ENCODE measurements around the gene CDRT4.

The CDRT4 gene

GRCh38 chr17:15479703-15480102, 12.3 kb upstream of the CDRT4 start:
- H3K27me3 ChIP-seq (ENCODE audit: control insufficient read depth in 2 of 2, insufficient read depth in 2 of 2, low read length in 2 of 2) = no peaks in the 10 kb centered on the region
- no peak overlapping the region for H3K27ac ChIP-seq (ENCODE audit: low read depth in 2 of 2, low read length in 2 of 2)
- peaks cover 0 to 5% of the 10 kb centered on the region in 2 donors for H3K36me3 ChIP-seq (ENCODE audit: control insufficient read depth in 2 of 2, insufficient read depth in 2 of 2, low read length in 2 of 2)
- peaks cover 0 to 4% of the 10 kb centered on the region in 2 donors for H3K4me1 ChIP-seq (ENCODE audit: control insufficient read depth in 2 of 2, insufficient read depth in 2 of 2, low read length in 2 of 2)
- no peaks in the 10 kb centered on the region for H3K9me3 ChIP-seq (ENCODE audit: control insufficient read depth in 2 of 2, low read length in 2 of 2)
- H3K9ac ChIP-seq (ENCODE audit: low read depth in 1 of 2, low read length in 2 of 2) = no peak overlapping the region
- no peak overlapping the region for H3K4me3 ChIP-seq (ENCODE audit: low read length in 2 of 2)

GRCh38 chr17:15478845-15479244, 11.4 kb upstream of the CDRT4 start:
- no peaks in the 10 kb centered on the region for H3K9me3 ChIP-seq (ENCODE audit: control insufficient read depth in 2 of 2, low read length in 2 of 2)
- peaks cover 0 to 5% of the 10 kb centered on the region in 2 donors for H3K36me3 ChIP-seq (ENCODE audit: control insufficient read depth in 2 of 2, insufficient read depth in 2 of 2, low read length in 2 of 2)
- H3K4me1 ChIP-seq (ENCODE audit: control insufficient read depth in 2 of 2, insufficient read depth in 2 of 2, low read length in 2 of 2) = peaks cover under 1 to 4% of the 10 kb centered on the region in 2 donors
- no peak overlapping the region for H3K9ac ChIP-seq (ENCODE audit: low read depth in 1 of 2, low read length in 2 of 2)
- H3K27me3 ChIP-seq (ENCODE audit: control insufficient read depth in 2 of 2, insufficient read depth in 2 of 2, low read length in 2 of 2) = no peaks in the 10 kb centered on the region
- no peak overlapping the region for H3K4me3 ChIP-seq (ENCODE audit: low read length in 2 of 2)
- no peak overlapping the region for H3K27ac ChIP-seq (ENCODE audit: low read depth in 2 of 2, low read length in 2 of 2)

- no peak overlapping the region for H3K27ac ChIP-seq (ENCODE audit: low read depth in 2 of 2, low read length in 2 of 2)
These were observed 8.4 kb upstream of the CDRT4 start for GRCh38 chr17:15475631-15476354.

GRCh38 chr17:15472891-15473290, 5.5 kb upstream of the CDRT4 start:
- Histone ChIP-seq H3K9me3 (ENCODE audit: control insufficient read depth in 2 of 2, low read length in 2 of 2) (no peaks in the 10 kb centered on the region), H3K4me3 (ENCODE audit: low read length in 2 of 2) (no peak overlapping the region), H3K27me3 (ENCODE audit: control insufficient read depth in 2 of 2, insufficient read depth in 2 of 2, low read length in 2 of 2) (no peaks in the 10 kb centered on the region), H3K9ac (ENCODE audit: low read depth in 1 of 2, low read length in 2 of 2) (no peak overlapping the region), H3K36me3 (ENCODE audit: control insufficient read depth in 2 of 2, insufficient read depth in 2 of 2, low read length in 2 of 2) (no peaks in the 10 kb centered on the region), H3K4me1 (ENCODE audit: control insufficient read depth in 2 of 2, insufficient read depth in 2 of 2, low read length in 2 of 2) (peaks cover 2 to 14% of the 10 kb centered on the region in 2 donors), H3K27ac (ENCODE audit: low read depth in 2 of 2, low read length in 2 of 2) (no peak overlapping the region)

More at GRCh38 chr17:15475631-15476354, 8.4 kb upstream of the CDRT4 start:
- Histone ChIP-seq H3K9ac (ENCODE audit: low read depth in 1 of 2, low read length in 2 of 2) (no peak overlapping the region), H3K4me3 (ENCODE audit: low read length in 2 of 2) (no peak overlapping the region), H3K9me3 (ENCODE audit: control insufficient read depth in 2 of 2, low read length in 2 of 2) (no peaks in the 10 kb centered on the region), H3K36me3 (ENCODE audit: control insufficient read depth in 2 of 2, insufficient read depth in 2 of 2, low read length in 2 of 2) (no peaks in the 10 kb centered on the region), H3K4me1 (ENCODE audit: control insufficient read depth in 2 of 2, insufficient read depth in 2 of 2, low read length in 2 of 2) (peaks cover 6 to 8% of the 10 kb centered on the region in 2 donors), H3K27me3 (ENCODE audit: control insufficient read depth in 2 of 2, insufficient read depth in 2 of 2, low read length in 2 of 2) (no peaks in the 10 kb centered on the region)

- H3K27me3 ChIP-seq (ENCODE audit: control insufficient read depth in 2 of 2, insufficient read depth in 2 of 2, low read length in 2 of 2) = no peaks in the 10 kb centered on the region
- no peaks in the 10 kb centered on the region for H3K9me3 ChIP-seq (ENCODE audit: control insufficient read depth in 2 of 2, low read length in 2 of 2)
- H3K36me3 ChIP-seq (ENCODE audit: control insufficient read depth in 2 of 2, insufficient read depth in 2 of 2, low read length in 2 of 2) = no peaks in the 10 kb centered on the region
- no peak overlapping the region for H3K27ac ChIP-seq (ENCODE audit: low read depth in 2 of 2, low read length in 2 of 2)
- no peak overlapping the region for H3K9ac ChIP-seq (ENCODE audit: low read depth in 1 of 2, low read length in 2 of 2)
- H3K4me1 ChIP-seq (ENCODE audit: control insufficient read depth in 2 of 2, insufficient read depth in 2 of 2, low read length in 2 of 2) = peaks cover 2 to 17% of the 10 kb centered on the region in 2 donors
- no peak overlapping the region for H3K4me3 ChIP-seq (ENCODE audit: low read length in 2 of 2)
These were observed 3.1 kb upstream of the CDRT4 start for GRCh38 chr17:15470536-15470935.

- H3K27ac ChIP-seq (ENCODE audit: low read depth in 2 of 2, low read length in 2 of 2) = no peak overlapping the region
- H3K36me3 ChIP-seq (ENCODE audit: control insufficient read depth in 2 of 2, insufficient read depth in 2 of 2, low read length in 2 of 2) = no peaks in the 10 kb centered on the region
These were observed 1.8 kb upstream of the CDRT4 start for GRCh38 chr17:15469260-15469659.

GRCh38 chr17:15468126-15468525, 705 bp upstream of the CDRT4 start:
- peaks cover 0 to 13% of the 10 kb centered on the region in 2 donors for H3K4me1 ChIP-seq (ENCODE audit: control insufficient read depth in 2 of 2, insufficient read depth in 2 of 2, low read length in 2 of 2)
- no peaks in the 10 kb centered on the region for H3K9me3 ChIP-seq (ENCODE audit: control insufficient read depth in 2 of 2, low read length in 2 of 2)
- H3K27ac ChIP-seq (ENCODE audit: low read depth in 2 of 2, low read length in 2 of 2) = no peak overlapping the region
- H3K27me3 ChIP-seq (ENCODE audit: control insufficient read depth in 2 of 2, insufficient read depth in 2 of 2, low read length in 2 of 2) = no peaks in the 10 kb centered on the region
- H3K4me3 ChIP-seq (ENCODE audit: low read length in 2 of 2) = no peak overlapping the region
- no peaks in the 10 kb centered on the region for H3K36me3 ChIP-seq (ENCODE audit: control insufficient read depth in 2 of 2, insufficient read depth in 2 of 2, low read length in 2 of 2)
- no peak overlapping the region for H3K9ac ChIP-seq (ENCODE audit: low read depth in 1 of 2, low read length in 2 of 2)

More at GRCh38 chr17:15469260-15469659, 1.8 kb upstream of the CDRT4 start:
- Histone ChIP-seq H3K4me1 (ENCODE audit: control insufficient read depth in 2 of 2, insufficient read depth in 2 of 2, low read length in 2 of 2) (peaks cover 2 to 17% of the 10 kb centered on the region in 2 donors), H3K4me3 (ENCODE audit: low read length in 2 of 2) (no peak overlapping the region), H3K9ac (ENCODE audit: low read depth in 1 of 2, low read length in 2 of 2) (no peak overlapping the region), H3K9me3 (ENCODE audit: control insufficient read depth in 2 of 2, low read length in 2 of 2) (no peaks in the 10 kb centered on the region), H3K27me3 (ENCODE audit: control insufficient read depth in 2 of 2, insufficient read depth in 2 of 2, low read length in 2 of 2) (no peaks in the 10 kb centered on the region)

GRCh38 chr17:15466131-15466530, 1.3 kb downstream of the CDRT4 start:
- Histone ChIP-seq H3K9me3 (ENCODE audit: control insufficient read depth in 2 of 2, low read length in 2 of 2) (no peaks in the 10 kb centered on the region), H3K9ac (ENCODE audit: low read depth in 1 of 2, low read length in 2 of 2) (no peak overlapping the region), H3K27me3 (ENCODE audit: control insufficient read depth in 2 of 2, insufficient read depth in 2 of 2, low read length in 2 of 2) (no peaks in the 10 kb centered on the region), H3K36me3 (ENCODE audit: control insufficient read depth in 2 of 2, insufficient read depth in 2 of 2, low read length in 2 of 2) (no peaks in the 10 kb centered on the region), H3K27ac (ENCODE audit: low read depth in 2 of 2, low read length in 2 of 2) (no peak overlapping the region), H3K4me1 (ENCODE audit: control insufficient read depth in 2 of 2, insufficient read depth in 2 of 2, low read length in 2 of 2) (peaks cover 0 to 19% of the 10 kb centered on the region in 2 donors), H3K4me3 (ENCODE audit: low read length in 2 of 2) (no peak overlapping the region)

GRCh38 chr17:15465045-15465701, 2.2 kb downstream of the CDRT4 start:
- Histone ChIP-seq H3K9ac (ENCODE audit: low read depth in 1 of 2, low read length in 2 of 2) (no peak overlapping the region), H3K27ac (ENCODE audit: low read depth in 2 of 2, low read length in 2 of 2) (no peak overlapping the region), H3K4me1 (ENCODE audit: control insufficient read depth in 2 of 2, insufficient read depth in 2 of 2, low read length in 2 of 2) (peaks cover 0 to 13% of the 10 kb centered on the region in 2 donors), H3K4me3 (ENCODE audit: low read length in 2 of 2) (no peak overlapping the region), H3K27me3 (ENCODE audit: control insufficient read depth in 2 of 2, insufficient read depth in 2 of 2, low read length in 2 of 2) (no peaks in the 10 kb centered on the region), H3K36me3 (ENCODE audit: control insufficient read depth in 2 of 2, insufficient read depth in 2 of 2, low read length in 2 of 2) (no peaks in the 10 kb centered on the region), H3K9me3 (ENCODE audit: control insufficient read depth in 2 of 2, low read length in 2 of 2) (no peaks in the 10 kb centered on the region)

- H3K27ac ChIP-seq (ENCODE audit: low read depth in 2 of 2, low read length in 2 of 2) = no peak overlapping the region
- no peak overlapping the region for H3K9ac ChIP-seq (ENCODE audit: low read depth in 1 of 2, low read length in 2 of 2)
- H3K4me1 ChIP-seq (ENCODE audit: control insufficient read depth in 2 of 2, insufficient read depth in 2 of 2, low read length in 2 of 2) = peaks cover 0 to 13% of the 10 kb centered on the region in 2 donors
These were observed 3.0 kb downstream of the CDRT4 start for GRCh38 chr17:15464231-15464985.

More at GRCh38 chr17:15464231-15464985, 3.0 kb downstream of the CDRT4 start:
- Histone ChIP-seq H3K9me3 (ENCODE audit: control insufficient read depth in 2 of 2, low read length in 2 of 2) (no peaks in the 10 kb centered on the region), H3K4me3 (ENCODE audit: low read length in 2 of 2) (no peak overlapping the region), H3K36me3 (ENCODE audit: control insufficient read depth in 2 of 2, insufficient read depth in 2 of 2, low read length in 2 of 2) (no peaks in the 10 kb centered on the region), H3K27me3 (ENCODE audit: control insufficient read depth in 2 of 2, insufficient read depth in 2 of 2, low read length in 2 of 2) (no peaks in the 10 kb centered on the region)

Measured in mucosa of rectum (tissue), 2 donors.